Nephron progenitor cell (in vitro differentiated cells): ENCODE data around the gene RGS17.

Source experiments
- DNase-seq: peaks from one replicate; pipeline ENCODE4 v3.0.0; 2021
- H3K27ac Mint-ChIP-seq: 2 replicates; pipeline ENCODE4 v1.8.0; 2021; ENCODE audit warnings: mild to moderate bottlenecking, moderate library complexity, mixed read lengths
- H3K27me3 Mint-ChIP-seq: 2 replicates; pipeline ENCODE4 v1.8.0; 2021; ENCODE audit warnings: mild to moderate bottlenecking, low read depth, mixed read lengths; ENCODE audit not compliant: poor library complexity
- H3K36me3 Mint-ChIP-seq: 2 replicates; pipeline ENCODE4 v1.8.0; 2021; ENCODE audit warnings: low read depth, mixed read lengths
- H3K4me1 Mint-ChIP-seq: 2 replicates; pipeline ENCODE4 v1.8.0; 2021; ENCODE audit warnings: mixed read lengths
- H3K4me3 Mint-ChIP-seq: 2 replicates; pipeline ENCODE4 v1.8.0; 2021; ENCODE audit warnings: mild to moderate bottlenecking, moderate library complexity, mixed read lengths
- H3K9me3 Mint-ChIP-seq: 2 replicates; pipeline ENCODE4 v1.8.0; 2021; ENCODE audit warnings: mild to moderate bottlenecking, moderate library complexity, mixed read lengths
- TF ChIP-seq, protein P1 (sequence below): fragments of 200-600 bp; sonication (generic); IDR thresholded peaks from 2 replicates; pipeline ENCODE4 v1.5.0; 2021; ENCODE audit warnings: antibody characterized with exemption

Gene RGS17, protein sequence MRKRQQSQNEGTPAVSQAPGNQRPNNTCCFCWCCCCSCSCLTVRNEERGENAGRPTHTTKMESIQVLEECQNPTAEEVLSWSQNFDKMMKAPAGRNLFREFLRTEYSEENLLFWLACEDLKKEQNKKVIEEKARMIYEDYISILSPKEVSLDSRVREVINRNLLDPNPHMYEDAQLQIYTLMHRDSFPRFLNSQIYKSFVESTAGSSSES

DNA sequence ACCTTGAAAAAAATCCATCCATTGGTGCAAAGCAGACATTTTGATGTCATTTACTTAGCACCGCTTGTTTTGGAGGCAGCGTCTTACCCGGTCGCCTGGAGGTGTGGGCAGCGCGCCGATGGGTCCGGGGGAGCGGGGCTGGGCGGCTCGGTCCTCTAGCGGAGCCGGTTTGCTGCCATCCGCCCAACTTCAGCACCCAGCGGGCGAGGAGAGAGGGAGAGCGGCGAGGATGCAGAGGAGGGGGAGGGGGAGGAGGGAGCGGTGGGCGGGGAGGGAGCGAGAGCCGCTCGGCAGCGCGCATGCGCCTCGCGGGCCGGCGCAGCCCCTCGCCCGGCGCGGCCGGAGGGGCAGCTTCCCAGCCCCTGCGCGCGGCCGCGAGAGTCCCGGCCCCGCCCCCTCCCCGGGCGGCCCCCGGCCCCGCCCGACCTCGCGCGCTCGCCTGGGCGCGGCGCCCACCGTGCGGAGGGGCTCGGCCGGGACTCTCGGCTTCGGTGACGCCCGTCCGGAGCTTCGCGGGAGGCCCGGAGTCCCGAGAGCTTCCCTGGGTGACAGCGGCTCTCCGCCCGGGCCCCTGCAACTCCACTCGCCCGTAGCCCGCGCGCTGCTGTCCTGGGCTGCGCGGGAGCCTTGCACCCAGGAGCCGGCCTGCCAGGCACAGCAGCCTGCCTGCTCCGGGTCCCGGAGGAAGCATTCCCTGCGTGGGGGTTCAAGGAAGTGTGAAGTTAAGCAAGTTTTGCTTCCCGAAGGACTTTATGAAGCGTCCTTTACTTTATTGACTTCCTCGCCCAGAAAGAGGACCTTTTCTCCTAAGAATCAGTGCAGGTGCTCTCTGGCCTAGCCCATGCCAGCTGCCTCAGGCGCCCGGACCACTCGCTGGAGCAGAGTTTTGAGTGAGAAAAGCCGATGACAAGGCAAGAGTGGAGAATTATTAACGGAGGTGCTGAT is at the start of gene RGS17:
Gene RGS17, minus strand, starts transcription at position 246 of the 945 bp plus-strand sequence. CDS start 87,264 bp downstream, outside the sequence.
- peaks cover 27% of the 10 kb centered on the region for H3K9me3 Mint-ChIP-seq
- H3K4me1 Mint-ChIP-seq, result peaks cover 28% of the 10 kb centered on the region
- TF ChIP-seq, protein P1, sequence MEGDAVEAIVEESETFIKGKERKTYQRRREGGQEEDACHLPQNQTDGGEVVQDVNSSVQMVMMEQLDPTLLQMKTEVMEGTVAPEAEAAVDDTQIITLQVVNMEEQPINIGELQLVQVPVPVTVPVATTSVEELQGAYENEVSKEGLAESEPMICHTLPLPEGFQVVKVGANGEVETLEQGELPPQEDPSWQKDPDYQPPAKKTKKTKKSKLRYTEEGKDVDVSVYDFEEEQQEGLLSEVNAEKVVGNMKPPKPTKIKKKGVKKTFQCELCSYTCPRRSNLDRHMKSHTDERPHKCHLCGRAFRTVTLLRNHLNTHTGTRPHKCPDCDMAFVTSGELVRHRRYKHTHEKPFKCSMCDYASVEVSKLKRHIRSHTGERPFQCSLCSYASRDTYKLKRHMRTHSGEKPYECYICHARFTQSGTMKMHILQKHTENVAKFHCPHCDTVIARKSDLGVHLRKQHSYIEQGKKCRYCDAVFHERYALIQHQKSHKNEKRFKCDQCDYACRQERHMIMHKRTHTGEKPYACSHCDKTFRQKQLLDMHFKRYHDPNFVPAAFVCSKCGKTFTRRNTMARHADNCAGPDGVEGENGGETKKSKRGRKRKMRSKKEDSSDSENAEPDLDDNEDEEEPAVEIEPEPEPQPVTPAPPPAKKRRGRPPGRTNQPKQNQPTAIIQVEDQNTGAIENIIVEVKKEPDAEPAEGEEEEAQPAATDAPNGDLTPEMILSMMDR, result no peak
- H3K27me3 Mint-ChIP-seq, result peaks cover 44% of the 10 kb centered on the region
- peak within 1 kb of the TSS; percentile 92 for H3K4me3 Mint-ChIP-seq
- DNase-seq, result peak; percentile 81
- H3K27ac Mint-ChIP-seq, result no peak within 1 kb of the TSS
- peaks cover 12% of the 10 kb centered on the region for H3K36me3 Mint-ChIP-seq

DNA sequence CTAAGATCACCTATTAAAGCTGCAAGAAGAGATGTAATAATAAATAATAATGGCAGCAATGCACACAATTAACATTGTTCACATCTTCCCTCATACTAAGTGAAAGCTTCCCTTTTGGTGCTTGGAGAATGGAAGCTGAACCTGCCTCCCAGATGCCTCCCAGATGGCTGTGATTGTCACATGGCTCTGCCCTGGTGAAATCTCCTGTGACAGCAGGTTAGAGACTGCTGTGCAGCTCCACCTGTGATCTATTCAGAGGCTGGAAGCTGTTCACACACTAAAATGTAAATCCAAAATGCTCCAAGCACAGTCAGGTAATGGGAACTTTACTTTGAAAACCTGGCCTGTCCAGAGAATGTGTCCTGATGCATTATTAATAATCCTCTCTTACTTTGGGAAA is 41.7 kb upstream of the RGS17 start:
- no peaks in the 10 kb centered on the region for H3K4me1 Mint-ChIP-seq
- H3K27ac Mint-ChIP-seq, result no peak overlapping the region
- H3K27me3 Mint-ChIP-seq, result peaks cover 3% of the 10 kb centered on the region
- no peak overlapping the region for H3K4me3 Mint-ChIP-seq
- TF ChIP-seq, protein P1, result no peak
- no peaks in the 10 kb centered on the region for H3K36me3 Mint-ChIP-seq
- H3K9me3 Mint-ChIP-seq, result no peaks in the 10 kb centered on the region
- no peak for DNase-seq

DNA sequence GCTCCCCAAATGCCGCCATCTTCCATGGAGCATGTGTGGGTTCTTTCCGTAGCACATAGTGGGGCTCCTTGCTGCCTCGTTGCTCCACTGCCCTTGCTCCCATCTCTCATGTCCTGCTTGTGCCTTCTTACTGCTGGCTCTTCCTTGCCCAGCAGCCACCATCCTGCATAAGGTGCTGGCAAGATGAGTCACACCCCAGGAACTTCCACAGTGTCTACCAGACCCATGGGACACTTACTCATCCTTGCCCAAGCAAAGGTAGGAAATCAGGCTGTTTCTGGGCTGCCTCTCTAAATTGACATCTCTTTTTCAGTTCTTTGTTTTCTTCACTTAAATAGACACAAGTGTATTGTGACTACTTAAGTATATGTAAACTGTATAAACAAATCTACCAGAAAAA is 39.4 kb upstream of the RGS17 start:
- Mint-ChIP-seq H3K27me3 (peaks cover 3% of the 10 kb centered on the region), H3K4me1 (no peaks in the 10 kb centered on the region), H3K4me3 (no peak overlapping the region), H3K9me3 (no peaks in the 10 kb centered on the region), H3K27ac (no peak overlapping the region), H3K36me3 (no peaks in the 10 kb centered on the region)
- TF ChIP-seq, protein P1, result no peak
- DNase-seq, result no peak

DNA sequence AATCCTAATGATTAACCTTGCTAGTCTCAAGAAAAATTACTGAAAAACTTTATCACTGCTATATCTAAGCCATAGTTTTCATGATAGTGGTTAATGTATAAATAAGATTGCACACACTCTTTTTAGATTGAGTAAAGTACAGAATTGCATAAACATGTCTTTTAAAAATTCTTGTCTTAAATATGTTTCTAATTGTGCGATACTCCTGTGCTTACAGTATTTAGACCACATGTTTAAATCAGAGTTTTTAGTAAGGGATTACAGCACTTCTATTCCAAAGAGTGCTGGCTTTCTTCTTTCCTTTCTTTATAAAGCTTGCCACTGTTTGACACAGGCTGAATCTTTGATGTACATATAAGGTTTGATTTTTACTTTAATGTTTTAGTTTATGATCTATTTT is 36.8 kb upstream of the RGS17 start:
- Mint-ChIP-seq H3K27me3 (peaks cover 3% of the 10 kb centered on the region), H3K36me3 (no peaks in the 10 kb centered on the region), H3K4me1 (no peaks in the 10 kb centered on the region), H3K9me3 (no peaks in the 10 kb centered on the region), H3K4me3 (no peak overlapping the region), H3K27ac (no peak overlapping the region)
- TF ChIP-seq, protein P1, result no peak
- DNase-seq, result no peak

DNA sequence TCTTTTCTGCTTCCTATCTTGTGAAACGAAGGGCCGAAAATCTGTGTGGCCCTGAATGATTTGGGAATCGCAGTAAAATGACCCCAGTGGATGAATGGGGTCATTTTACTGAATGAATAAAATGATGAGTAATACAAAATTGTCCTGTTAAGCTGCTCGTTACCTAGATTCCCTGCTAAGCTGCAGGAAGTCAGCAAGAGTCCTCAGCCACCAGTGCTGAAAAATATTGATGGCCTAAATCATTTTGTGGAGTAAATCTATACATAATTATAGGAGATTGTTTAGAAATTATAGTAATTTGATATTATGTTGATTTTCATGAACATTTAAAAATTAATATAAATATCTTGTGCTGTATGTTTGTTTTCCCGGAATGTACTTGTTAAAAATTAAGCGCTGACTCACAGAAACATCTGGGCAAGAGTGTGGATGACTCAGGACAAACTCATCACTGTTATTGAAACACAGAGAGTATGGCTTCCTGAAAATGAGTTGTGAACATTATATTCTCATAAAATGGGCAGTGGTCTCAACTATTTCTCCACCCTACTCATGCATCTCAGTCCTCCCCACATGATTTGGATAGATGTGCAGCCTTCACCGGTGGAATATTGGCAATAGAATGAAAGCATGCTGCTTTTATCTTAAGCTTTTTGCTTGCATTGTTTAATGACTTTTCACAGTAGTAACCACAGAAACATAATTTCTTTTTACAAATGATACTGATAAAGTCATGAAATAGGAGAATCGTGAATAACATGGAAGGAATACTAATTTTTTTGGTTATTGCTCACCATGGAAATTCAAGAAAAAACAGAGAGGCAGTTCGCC is 36.2 kb upstream of the RGS17 start:
- H3K9me3 Mint-ChIP-seq, result no peaks in the 10 kb centered on the region
- peaks cover 3% of the 10 kb centered on the region for H3K27me3 Mint-ChIP-seq
- no peak overlapping the region for H3K27ac Mint-ChIP-seq
- no peaks in the 10 kb centered on the region for H3K36me3 Mint-ChIP-seq
- TF ChIP-seq, protein P1, result no peak
- no peaks in the 10 kb centered on the region for H3K4me1 Mint-ChIP-seq
- H3K4me3 Mint-ChIP-seq, result no peak overlapping the region
- DNase-seq, result no peak
